ENCODE results near the gene TMEM165. TPM values are rescaled to one million over a fixed set of nuclear protein-coding genes. Genes with fewer than 3 reads are reported as not detected.

Gene TMEM165
- total and polyA plus RNA-seq, 2 donors from 2014 or later, result 43.2 to 114 TPM

GRCh38 chr4:55410431-55410830 lies 14.7 kb downstream of the TMEM165 start:
- DNase-seq, result no peak
- no peak for FAIRE-seq
- Histone ChIP-seq H3K4me1 (ENCODE audit: control insufficient read depth in 2 of 3, insufficient read depth in 2 of 3, low read depth in 1 of 3, low read length in 3 of 3) (no peaks in the 10 kb centered on the region), H3K27ac (ENCODE audit: low read depth in 2 of 2, low read length in 2 of 2) (no peak overlapping the region), H3K36me3 (ENCODE audit: control insufficient read depth in 2 of 3, insufficient read depth in 3 of 3, low read length in 3 of 3) (peaks cover 0 to 3% (median 0%) of the 10 kb centered on the region in 3 donors), H3K9me3 (ENCODE audit: control insufficient read depth in 2 of 3, insufficient read depth in 1 of 3, low read length in 3 of 3) (no peaks in the 10 kb centered on the region), H3K4me3 (ENCODE audit: low read length in 3 of 3) (no peak overlapping the region), H3K27me3 (ENCODE audit: control insufficient read depth, insufficient read depth, low read length) (no peaks in the 10 kb centered on the region), H3K9ac (ENCODE audit: low read length in 3 of 3) (no peak overlapping the region)
- no peak for TF ChIP-seq CTCF (IDR thresholded peaks at IDR 0.05; ENCODE audit: borderline replicate concordance, extremely low read depth, insufficient read depth)
- intact Hi-C loops (cut with DNase I), result no loop called here

GRCh38 chr4:55411621-55412020 lies 15.9 kb downstream of the TMEM165 start:
- no peaks in the 10 kb centered on the region for H3K4me1 ChIP-seq (ENCODE audit: control insufficient read depth in 2 of 3, insufficient read depth in 2 of 3, low read depth in 1 of 3, low read length in 3 of 3)
- no peak overlapping the region for H3K4me3 ChIP-seq (ENCODE audit: low read length in 3 of 3)
- intact Hi-C loops (cut with DNase I), result no loop called here
- peaks cover 0 to 6% (median 3%) of the 10 kb centered on the region in 3 donors for H3K36me3 ChIP-seq (ENCODE audit: control insufficient read depth in 2 of 3, insufficient read depth in 3 of 3, low read length in 3 of 3)
- FAIRE-seq (no peak), DNase-seq (no peak)
- no peaks in the 10 kb centered on the region for H3K9me3 ChIP-seq (ENCODE audit: control insufficient read depth in 2 of 3, insufficient read depth in 1 of 3, low read length in 3 of 3)
- H3K27me3 ChIP-seq (ENCODE audit: control insufficient read depth, insufficient read depth, low read length), result no peaks in the 10 kb centered on the region
- H3K9ac ChIP-seq (ENCODE audit: low read length in 3 of 3), result no peak overlapping the region
- TF ChIP-seq CTCF (IDR thresholded peaks at IDR 0.05; ENCODE audit: borderline replicate concordance, extremely low read depth, insufficient read depth), result no peak
- no peak overlapping the region for H3K27ac ChIP-seq (ENCODE audit: low read depth in 2 of 2, low read length in 2 of 2)

- FAIRE-seq (no peak), DNase-seq (no peak)
- no peaks in the 10 kb centered on the region for H3K27me3 ChIP-seq (ENCODE audit: control insufficient read depth, insufficient read depth, low read length)
- H3K36me3 ChIP-seq (ENCODE audit: control insufficient read depth in 2 of 3, insufficient read depth in 3 of 3, low read length in 3 of 3), result peaks cover 4 to 24% (median 14%) of the 10 kb centered on the region in 3 donors
- H3K9me3 ChIP-seq (ENCODE audit: control insufficient read depth in 2 of 3, insufficient read depth in 1 of 3, low read length in 3 of 3), result no peaks in the 10 kb centered on the region
- no peak overlapping the region for H3K4me3 ChIP-seq (ENCODE audit: low read length in 3 of 3)
- no peak overlapping the region for H3K27ac ChIP-seq (ENCODE audit: low read depth in 2 of 2, low read length in 2 of 2)
- no peak for TF ChIP-seq CTCF (IDR thresholded peaks at IDR 0.05; ENCODE audit: borderline replicate concordance, extremely low read depth, insufficient read depth)
- H3K9ac ChIP-seq (ENCODE audit: low read length in 3 of 3), result no peak overlapping the region
- no peaks in the 10 kb centered on the region for H3K4me1 ChIP-seq (ENCODE audit: control insufficient read depth in 2 of 3, insufficient read depth in 2 of 3, low read depth in 1 of 3, low read length in 3 of 3)
- intact Hi-C loops (cut with DNase I), result no loop called here
Measured at GRCh38 chr4:55416176-55416575, 20.4 kb downstream of the TMEM165 start.

GRCh38 chr4:55424791-55425190 lies 29.0 kb downstream of the TMEM165 start:
- Histone ChIP-seq H3K36me3 (ENCODE audit: control insufficient read depth in 2 of 3, insufficient read depth in 3 of 3, low read length in 3 of 3) (peaks cover 9 to 46% (median 38%) of the 10 kb centered on the region in 3 donors), H3K27me3 (ENCODE audit: control insufficient read depth, insufficient read depth, low read length) (no peaks in the 10 kb centered on the region), H3K4me1 (ENCODE audit: control insufficient read depth in 2 of 3, insufficient read depth in 2 of 3, low read depth in 1 of 3, low read length in 3 of 3) (no peaks in the 10 kb centered on the region), H3K27ac (ENCODE audit: low read depth in 2 of 2, low read length in 2 of 2) (no peak overlapping the region), H3K9ac (ENCODE audit: low read length in 3 of 3) (no peak overlapping the region), H3K4me3 (ENCODE audit: low read length in 3 of 3) (no peak overlapping the region), H3K9me3 (ENCODE audit: control insufficient read depth in 2 of 3, insufficient read depth in 1 of 3, low read length in 3 of 3) (no peaks in the 10 kb centered on the region)
- intact Hi-C loops (cut with DNase I), result no loop called here
- TF ChIP-seq CTCF (IDR thresholded peaks at IDR 0.05; ENCODE audit: borderline replicate concordance, extremely low read depth, insufficient read depth), result no peak
- no peak for DNase-seq
- FAIRE-seq, result no peak
